Mesenteric fat pad (tissue), 1 donor: ENCODE results near the gene DAW1. TPM values are rescaled to one million over a fixed set of nuclear protein-coding genes. Genes with fewer than 3 reads are reported as not detected.
"Not testable (repeated sequence)": the region's sequence is repeated elsewhere in the genome, so short reads cannot be mapped to it uniquely, and the experiment has no call there.

Experiments
- DNase-seq: peaks from one replicate; pipeline ENCODE4 v3.0.0-alpha.2; 2020; ENCODE audit warnings: low spot score
- total RNA-seq: library from RNA; stranded (reverse); fragmentation: NEBNext Ultra II Directional; extraction: Animal tissue kit (Norgen Biotek cat#: 25700); gene quantifications from one replicate; pipeline ENCODE4 v1.2.1, GENCODE V29; 2021
- donor health status: DM: yes; HTN: yes; CAD: no.

DAW1 gene
- total RNA-seq, 1 donor from 2014 or later = not detected

DNA sequence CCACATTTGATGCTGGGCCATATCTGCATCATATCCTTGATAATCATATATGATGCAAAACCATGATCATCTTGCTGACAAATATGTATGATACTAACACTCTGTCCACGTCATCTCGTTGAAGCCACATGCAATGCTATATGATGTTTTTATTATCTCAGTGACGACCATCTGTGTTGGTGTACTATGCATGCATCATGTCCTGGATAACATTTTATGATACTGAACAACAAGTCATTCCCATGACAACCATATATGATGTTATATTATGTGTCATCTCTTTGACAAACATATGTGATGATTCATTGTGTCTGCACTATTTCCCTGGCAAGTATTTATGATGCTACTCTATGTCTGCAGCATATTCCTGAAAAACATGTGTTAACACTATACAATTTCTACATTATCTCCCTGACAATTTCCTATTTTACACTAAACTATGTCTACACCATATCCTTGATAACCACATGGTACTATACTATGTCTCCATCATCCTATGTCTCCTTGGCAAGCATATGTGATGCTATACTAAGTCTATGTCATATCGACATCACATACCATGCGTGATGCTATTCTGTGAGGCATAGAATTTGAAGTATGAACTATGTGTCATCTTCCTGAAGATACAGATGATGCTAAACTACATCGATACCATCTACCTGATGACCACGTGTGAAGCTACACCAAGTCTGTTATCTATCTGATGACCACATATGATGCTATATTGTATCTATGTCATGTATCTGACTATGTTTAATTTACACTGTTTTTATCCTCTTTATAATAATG, 37.0 kb downstream of the DAW1 start:
- no peak for DNase-seq

DNA sequence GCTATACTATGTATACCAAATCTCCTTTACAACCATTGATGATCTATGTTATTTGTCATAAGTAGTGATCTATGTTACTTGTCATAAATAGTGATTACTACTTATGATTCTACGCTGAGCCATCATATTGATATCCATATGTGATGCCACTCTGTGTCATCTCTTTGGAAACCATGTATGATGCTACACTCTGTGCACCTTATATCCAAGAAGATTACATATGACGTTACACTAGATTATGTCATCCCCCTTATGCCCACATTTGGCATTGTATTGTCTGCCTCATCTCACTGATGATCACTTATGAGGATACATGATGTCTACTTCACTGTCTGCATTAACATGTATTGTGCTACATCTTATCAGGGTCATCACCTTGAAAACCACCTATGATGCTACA, 42.9 kb downstream of the DAW1 start:
- DNase-seq = no peak

DNA sequence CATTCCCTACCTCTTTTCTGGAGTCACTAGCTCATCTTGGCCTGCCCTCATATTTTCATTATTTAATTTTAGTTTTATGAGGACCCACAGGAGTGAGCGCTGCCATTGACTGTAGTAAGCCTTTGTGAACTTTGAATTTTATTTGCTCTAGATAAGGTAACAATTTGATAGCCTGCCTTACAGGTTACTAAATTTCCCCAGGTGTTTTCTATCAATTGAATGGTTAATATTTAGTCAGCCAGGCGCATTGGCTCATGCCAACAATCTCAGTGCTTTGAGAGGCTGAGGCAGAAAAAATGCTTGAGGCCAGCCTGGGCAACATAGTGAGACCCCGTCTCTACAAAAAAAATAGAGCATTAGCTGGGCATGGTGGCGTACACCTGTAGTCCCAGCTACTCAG, 50.2 kb downstream of the DAW1 start:
- no peak for DNase-seq

DNA sequence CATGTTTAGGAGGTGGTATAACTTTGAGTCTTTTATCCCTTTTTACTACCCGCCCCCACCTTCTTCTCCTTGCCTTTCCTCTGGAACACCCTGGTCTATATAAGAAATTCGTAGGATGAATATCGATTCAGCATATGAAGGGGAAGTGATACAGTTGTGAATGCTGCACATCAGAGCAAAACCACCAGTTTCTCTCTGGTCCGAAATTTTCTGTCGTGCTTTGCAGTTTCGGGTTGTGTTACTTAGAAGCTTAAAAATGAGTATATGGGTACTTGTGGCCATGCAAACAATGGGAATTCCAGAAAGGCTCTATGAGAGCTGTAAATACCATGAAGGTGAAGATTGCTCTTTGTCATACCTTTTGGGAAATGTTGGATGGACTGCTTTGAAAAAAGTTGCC, 60.6 kb downstream of the DAW1 start:
- no peak for DNase-seq

DNA sequence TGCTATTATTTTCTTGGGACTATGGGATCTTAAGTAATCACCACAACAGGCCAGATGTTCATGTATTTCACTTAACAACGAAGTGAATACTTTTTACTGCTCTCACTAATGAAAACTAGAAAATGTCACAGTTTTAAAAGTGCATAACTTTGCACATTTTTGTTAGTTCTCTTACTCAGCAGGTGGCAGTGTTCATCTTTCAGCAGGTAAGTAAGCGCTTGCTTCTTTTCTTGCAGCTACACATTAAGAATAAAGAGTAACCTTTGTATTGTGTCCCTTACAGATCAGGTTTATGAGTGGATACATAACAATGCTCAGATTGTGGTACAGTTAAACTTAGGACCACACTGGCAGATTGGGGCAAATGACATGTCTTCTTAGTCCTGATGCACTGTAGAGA, 61.0 kb downstream of the DAW1 start:
- no peak for DNase-seq

DNA sequence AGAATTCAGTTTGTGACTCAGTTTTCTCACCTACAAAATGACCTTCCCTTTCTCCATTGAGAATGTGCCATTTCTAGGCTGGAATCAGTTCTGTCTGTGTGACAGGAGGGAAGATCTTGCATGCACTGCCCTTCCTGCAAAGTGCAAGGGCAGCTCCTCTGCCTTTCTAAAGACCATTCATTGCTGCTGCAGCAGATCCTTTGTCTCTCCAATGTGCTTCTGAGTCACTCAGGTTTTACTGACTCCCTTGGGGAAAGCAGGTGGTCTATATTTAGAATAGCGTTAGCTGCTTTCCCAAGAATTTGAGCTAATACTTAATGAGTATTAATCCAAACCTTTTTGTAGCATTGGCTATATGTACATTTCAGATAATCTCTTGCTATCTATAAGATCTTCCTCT, 62.5 kb downstream of the DAW1 start:
- no peak for DNase-seq

DNA sequence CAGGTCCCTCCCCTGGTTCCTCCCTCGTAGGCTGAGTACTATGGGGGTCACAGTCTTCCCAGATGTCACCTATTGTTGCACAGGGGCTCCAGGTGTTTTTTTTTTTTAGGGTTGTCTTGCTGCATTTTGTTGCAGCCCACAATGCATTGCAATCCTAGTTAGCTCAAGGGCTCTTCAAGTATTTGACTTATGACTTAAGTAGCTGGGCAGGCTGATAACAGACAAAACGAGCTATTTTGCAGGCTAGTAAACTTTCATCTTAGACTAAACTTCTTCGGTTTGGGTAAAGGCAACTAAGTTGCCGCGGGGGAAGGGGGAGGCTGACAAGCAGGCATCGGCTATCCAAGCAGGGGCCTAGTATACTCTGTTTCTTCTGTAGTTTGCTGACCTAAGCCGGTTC, 64.8 kb downstream of the DAW1 start:
- DNase-seq = not testable (repeated sequence)

DNA sequence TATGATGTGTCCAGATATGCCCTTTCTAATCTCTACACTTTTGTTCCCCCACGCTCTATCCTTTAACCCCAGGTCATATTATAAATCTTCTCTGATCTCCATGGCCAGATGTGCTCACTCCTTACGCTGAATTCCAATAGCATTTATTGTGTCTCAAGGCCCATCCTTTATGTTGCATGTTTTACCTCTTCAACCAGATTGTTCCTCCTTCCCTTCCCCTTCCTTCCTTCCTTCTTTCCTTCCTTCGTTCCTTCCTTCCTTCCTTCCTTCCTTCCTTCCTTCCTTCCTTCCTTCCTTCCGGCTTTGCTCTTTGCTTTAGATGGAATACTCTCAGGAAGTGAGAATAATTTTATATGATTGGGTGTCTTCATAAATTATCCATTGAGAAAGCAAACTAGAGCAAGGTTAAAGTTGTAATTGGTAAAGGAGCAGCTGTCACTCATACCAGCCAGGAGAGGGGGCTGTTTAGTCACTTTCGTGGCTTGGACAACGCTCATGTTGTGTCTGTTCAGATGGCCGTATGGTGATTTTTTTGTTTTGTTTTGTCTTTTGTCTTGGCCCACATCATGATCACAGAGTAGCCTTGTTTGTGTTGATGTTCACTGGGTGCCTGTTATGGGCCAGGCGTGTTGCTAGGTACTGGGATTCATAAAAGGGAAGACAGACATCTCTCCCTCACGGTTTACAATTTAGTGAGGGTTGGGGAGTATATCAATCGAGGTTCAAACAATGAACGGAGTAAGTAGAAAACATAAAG, 68.0 kb downstream of the DAW1 start:
- no peak for DNase-seq

DNA sequence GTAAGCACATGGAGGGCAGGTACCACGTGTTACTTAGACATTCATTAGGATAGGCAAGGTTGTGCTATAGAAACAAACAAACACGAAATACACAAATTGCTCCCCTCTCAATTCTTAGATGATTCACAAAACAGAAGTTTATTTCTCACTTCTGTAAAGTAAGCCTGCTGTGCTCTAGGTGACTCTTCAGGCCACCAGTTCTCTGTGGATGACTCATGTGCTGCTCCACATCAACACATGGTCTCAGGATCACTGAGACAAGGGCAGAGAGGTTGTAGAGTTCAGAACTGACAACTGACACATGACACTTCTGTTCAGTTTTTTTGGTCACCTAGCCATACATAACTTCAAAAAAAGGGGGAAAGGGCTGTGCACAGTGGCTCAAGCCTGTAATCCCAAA, 70.6 kb downstream of the DAW1 start:
- DNase-seq = no peak

DNA sequence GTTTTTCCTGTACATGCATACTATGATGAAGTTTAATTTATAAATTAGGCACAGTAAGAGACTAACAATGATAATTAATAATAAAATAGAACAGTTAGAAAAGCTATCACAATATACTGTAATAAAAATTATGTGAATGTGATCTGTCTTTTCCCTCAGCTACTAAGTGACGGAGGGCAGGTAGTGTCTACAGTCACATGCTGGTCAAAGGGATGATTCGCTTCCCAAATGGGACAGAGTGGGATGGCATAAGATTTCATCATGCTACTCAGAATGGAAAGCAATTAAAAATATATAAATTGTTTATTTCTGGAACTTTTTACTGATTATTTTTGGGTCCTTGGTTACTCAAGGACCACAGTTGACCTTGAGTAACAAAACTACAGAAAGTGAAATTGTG, 71.5 kb downstream of the DAW1 start:
- no peak for DNase-seq

DNA sequence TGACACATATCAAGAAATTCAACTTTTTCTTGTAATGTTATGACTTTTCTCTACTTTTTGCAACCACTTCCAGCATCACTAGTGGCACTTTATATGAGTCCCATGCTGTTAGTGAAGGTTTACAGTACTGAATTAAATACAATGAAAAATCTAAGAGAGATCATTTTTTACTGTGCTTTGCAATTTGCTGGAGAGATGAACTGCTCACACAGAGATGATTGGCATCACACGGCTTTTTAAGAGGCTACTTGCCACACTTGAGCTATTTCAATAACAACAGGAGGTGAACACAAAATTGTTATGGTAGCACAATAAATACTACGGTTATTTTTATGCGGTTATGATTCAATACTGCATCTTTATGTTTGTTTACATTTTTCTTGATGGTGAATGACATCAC, 88.9 kb downstream of the DAW1 start:
- DNase-seq = no peak

DNA sequence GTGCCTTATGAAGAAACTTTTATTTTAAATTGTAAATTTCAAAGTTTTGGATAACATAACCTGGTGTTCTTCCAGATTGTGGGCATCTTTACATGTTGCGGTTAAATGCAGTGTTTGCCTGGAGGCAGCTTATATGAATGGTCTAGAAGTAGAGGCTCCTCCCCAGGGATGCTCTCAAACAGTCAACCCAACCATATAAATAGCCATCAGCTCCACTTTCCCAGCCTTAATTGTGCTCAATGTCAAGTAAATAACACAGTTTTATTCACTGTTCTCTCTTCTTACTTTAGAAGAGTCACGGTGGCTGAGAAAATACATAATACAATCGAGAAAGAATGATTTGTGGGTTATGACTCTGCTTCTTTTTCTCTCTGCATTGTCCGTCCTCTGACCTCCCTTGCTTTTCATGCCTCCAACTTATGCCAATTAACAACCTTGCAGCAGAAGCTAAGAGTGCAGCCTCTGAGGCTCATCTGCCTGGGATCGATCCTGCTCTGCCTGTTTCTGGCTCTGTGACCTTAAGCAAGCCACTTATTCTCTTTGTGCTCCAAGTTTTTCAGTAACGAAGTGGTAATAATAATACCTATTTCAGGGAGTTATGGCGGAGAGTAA, 100.3 kb downstream of the DAW1 start:
- DNase-seq = no peak

DNA sequence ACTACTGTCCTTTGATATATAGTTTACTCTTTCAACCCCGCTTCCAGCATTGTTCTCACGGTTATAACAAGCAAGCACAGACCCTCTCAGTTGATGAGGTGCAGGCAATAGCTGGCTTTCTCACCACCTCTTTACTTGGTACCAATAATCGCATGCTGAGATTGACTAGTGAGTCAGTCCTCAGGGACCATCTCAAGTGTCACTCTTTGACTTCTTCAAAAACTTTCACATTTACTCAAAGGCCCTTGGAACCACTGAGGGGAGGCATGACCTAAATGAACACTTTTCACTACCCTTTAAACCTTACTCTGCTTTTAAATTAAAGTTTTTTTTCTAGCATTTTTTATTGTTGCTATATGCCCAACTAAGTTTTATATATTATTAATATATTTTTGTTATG, 101.8 kb downstream of the DAW1 start:
- no peak for DNase-seq

Other genes starting within 250 kb of the DAW1 start
- gene SCYGR5, start 204.8 kb upstream of the DAW1 start, total RNA-seq = not detected
- 349 TPM for gene SLC19A3, start 153.6 kb upstream of the DAW1 start, total RNA-seq
- gene SCYGR6, start 146.9 kb upstream of the DAW1 start, total RNA-seq = not detected
- gene SCYGR7, start 143.3 kb upstream of the DAW1 start, total RNA-seq = not detected
- gene SCYGR8, start 125.7 kb upstream of the DAW1 start, total RNA-seq = not detected
- 2.1 TPM for gene CCL20, start 57.8 kb upstream of the DAW1 start, total RNA-seq